Pulmonary artery endothelial cell (primary cell): Measurements from ENCODE around the gene METTL23. TPM values are rescaled to one million over a fixed set of nuclear protein-coding genes. Genes with fewer than 3 reads are reported as not detected.
"Not testable (repeated sequence)": the region's sequence is repeated elsewhere in the genome, so short reads cannot be mapped to it uniquely, and the experiment has no call there.

Experiments
- DNase-seq: peaks from one replicate; pipeline ENCODE4 v3.0.0-alpha.2; 2011; ENCODE audit warnings: low read depth, low spot score
- total RNA-seq: library from RNA; depleted of rRNA; stranded (reverse); fragments of >200 nt; gene quantifications from 2 replicates; pipeline ENCODE4 v1.2.3, GENCODE V29; 2014

METTL23 gene
- total RNA-seq, 1 donor from 2014 or later, result 18.6 TPM

GRCh38 chr17:76734080-76734840, 7.6 kb downstream of the METTL23 start:
- DNase-seq, result no peak

- DNase-seq, result no peak
These were observed 8.4 kb downstream of the METTL23 start for GRCh38 chr17:76735006-76735405.

- no peak for DNase-seq
These were observed 9.1 kb downstream of the METTL23 start for GRCh38 chr17:76735586-76736348.

- DNase-seq, result no peak
These were observed 9.9 kb downstream of the METTL23 start for GRCh38 chr17:76736349-76737081.

- peak; percentile 94 for DNase-seq
These were observed 10.5 kb downstream of the METTL23 start, which contains the start of gene SRSF2 for GRCh38 chr17:76737082-76737675. Gene SRSF2 (minus strand): TSS chr17:76737331. CDS start chr17:76737160, 171 bp downstream.

GRCh38 chr17:76737676-76738467, 11.2 kb downstream of the METTL23 start, which contains the start of gene MFSD11:
Gene MFSD11 (plus strand): TSS chr17:76738119. CDS start chr17:76738353, 234 bp downstream.
- peak; percentile 79 for DNase-seq

GRCh38 chr17:76738468-76738850, 11.8 kb downstream of the METTL23 start:
- DNase-seq, result no peak

- DNase-seq, result not testable (repeated sequence)
These were observed 13.0 kb downstream of the METTL23 start for GRCh38 chr17:76739568-76740115.

GRCh38 chr17:76740329-76741118, 13.9 kb downstream of the METTL23 start:
- DNase-seq, result no peak

GRCh38 chr17:76742958-76743357, 16.3 kb downstream of the METTL23 start:
- no peak for DNase-seq

GRCh38 chr17:76744747-76745146, 18.1 kb downstream of the METTL23 start:
- no peak for DNase-seq

- DNase-seq, result not testable (repeated sequence)
These were observed 19.1 kb downstream of the METTL23 start for GRCh38 chr17:76745785-76746184.

GRCh38 chr17:76747716-76748363, 21.2 kb downstream of the METTL23 start:
- DNase-seq, result no peak

GRCh38 chr17:76748657-76749056, 22.0 kb downstream of the METTL23 start:
- DNase-seq, result no peak

- no peak for DNase-seq
These were observed 24.9 kb downstream of the METTL23 start for GRCh38 chr17:76751416-76751993.

GRCh38 chr17:76752006-76752405, 25.4 kb downstream of the METTL23 start:
- DNase-seq, result no peak

- DNase-seq, result no peak
These were observed 26.7 kb downstream of the METTL23 start for GRCh38 chr17:76753061-76753961.
